ENCODE data around the gene SYPL1.

SYPL1 gene

DNA sequence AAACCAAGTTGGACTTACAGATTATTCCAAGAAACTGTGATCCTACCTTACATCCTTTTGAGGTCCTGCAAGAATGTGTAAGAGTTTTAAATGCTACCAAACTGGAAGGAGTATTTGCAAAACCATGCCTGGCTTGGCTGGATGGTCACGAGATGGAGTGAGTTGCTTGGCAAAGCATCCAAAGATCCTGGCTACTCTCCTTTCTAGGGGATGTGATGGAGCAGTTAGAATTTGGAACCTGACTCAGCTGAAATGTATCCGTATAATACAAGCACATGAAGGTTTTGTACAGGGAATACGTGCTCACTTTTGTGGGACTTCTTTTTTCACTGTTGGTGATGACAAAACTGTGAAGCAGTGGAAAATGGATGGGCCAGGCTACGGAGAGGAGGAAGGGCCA lies 13.3 kb upstream of the SYPL1 start:
- no peak for DNase-seq (ENCODE audit: low read depth in 1 of 2, low spot score in 1 of 2)
- no peak overlapping the region for H3K4me3 ChIP-seq (replicated peaks; ENCODE audit: insufficient read depth, low read length)
- TF ChIP-seq, protein P1, sequence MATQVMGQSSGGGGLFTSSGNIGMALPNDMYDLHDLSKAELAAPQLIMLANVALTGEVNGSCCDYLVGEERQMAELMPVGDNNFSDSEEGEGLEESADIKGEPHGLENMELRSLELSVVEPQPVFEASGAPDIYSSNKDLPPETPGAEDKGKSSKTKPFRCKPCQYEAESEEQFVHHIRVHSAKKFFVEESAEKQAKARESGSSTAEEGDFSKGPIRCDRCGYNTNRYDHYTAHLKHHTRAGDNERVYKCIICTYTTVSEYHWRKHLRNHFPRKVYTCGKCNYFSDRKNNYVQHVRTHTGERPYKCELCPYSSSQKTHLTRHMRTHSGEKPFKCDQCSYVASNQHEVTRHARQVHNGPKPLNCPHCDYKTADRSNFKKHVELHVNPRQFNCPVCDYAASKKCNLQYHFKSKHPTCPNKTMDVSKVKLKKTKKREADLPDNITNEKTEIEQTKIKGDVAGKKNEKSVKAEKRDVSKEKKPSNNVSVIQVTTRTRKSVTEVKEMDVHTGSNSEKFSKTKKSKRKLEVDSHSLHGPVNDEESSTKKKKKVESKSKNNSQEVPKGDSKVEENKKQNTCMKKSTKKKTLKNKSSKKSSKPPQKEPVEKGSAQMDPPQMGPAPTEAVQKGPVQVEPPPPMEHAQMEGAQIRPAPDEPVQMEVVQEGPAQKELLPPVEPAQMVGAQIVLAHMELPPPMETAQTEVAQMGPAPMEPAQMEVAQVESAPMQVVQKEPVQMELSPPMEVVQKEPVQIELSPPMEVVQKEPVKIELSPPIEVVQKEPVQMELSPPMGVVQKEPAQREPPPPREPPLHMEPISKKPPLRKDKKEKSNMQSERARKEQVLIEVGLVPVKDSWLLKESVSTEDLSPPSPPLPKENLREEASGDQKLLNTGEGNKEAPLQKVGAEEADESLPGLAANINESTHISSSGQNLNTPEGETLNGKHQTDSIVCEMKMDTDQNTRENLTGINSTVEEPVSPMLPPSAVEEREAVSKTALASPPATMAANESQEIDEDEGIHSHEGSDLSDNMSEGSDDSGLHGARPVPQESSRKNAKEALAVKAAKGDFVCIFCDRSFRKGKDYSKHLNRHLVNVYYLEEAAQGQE (IDR thresholded peaks at IDR 0.05; ENCODE audit: insufficient replicate concordance, low read depth), result no peak
- TF ChIP-seq, protein P2, sequence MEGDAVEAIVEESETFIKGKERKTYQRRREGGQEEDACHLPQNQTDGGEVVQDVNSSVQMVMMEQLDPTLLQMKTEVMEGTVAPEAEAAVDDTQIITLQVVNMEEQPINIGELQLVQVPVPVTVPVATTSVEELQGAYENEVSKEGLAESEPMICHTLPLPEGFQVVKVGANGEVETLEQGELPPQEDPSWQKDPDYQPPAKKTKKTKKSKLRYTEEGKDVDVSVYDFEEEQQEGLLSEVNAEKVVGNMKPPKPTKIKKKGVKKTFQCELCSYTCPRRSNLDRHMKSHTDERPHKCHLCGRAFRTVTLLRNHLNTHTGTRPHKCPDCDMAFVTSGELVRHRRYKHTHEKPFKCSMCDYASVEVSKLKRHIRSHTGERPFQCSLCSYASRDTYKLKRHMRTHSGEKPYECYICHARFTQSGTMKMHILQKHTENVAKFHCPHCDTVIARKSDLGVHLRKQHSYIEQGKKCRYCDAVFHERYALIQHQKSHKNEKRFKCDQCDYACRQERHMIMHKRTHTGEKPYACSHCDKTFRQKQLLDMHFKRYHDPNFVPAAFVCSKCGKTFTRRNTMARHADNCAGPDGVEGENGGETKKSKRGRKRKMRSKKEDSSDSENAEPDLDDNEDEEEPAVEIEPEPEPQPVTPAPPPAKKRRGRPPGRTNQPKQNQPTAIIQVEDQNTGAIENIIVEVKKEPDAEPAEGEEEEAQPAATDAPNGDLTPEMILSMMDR (IDR thresholded peaks at IDR 0.05; ENCODE audit: insufficient read depth, low read length), result no peak
- TF ChIP-seq POLR2AphosphoS5 (IDR thresholded peaks at IDR 0.05; ENCODE audit: low read depth) (no peak), SPI1 (IDR thresholded peaks at IDR 0.05; ENCODE audit: borderline replicate concordance, low read depth) (no peak), GABPA (IDR thresholded peaks at IDR 0.05; ENCODE audit: low read depth) (no peak)
- no peak overlapping the region for H3K27ac ChIP-seq (replicated peaks)
- H3K27me3 ChIP-seq (ENCODE audit: insufficient read depth, poor library complexity, severe bottlenecking), result no peaks in the 10 kb centered on the region

DNA sequence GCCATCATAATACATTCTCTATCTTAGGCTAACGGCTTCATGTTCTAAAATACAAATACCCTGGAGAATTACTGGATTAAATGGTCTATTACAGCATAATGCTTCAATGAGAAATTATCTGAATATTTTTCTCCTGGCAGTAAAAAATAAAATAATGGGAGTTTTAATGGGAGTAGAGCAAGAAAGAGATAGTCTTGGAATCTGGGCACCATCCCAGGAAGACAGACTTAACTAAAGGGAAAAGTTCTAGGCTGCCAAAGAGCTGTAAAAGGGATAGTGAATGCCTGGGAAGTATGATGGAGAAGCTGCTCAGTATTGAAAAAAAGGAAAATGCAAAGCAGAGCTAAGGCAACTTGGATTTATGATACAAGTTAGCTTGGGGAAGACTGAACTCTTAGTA lies 12.1 kb upstream of the SYPL1 start:
- no peak for DNase-seq (ENCODE audit: low read depth in 1 of 2, low spot score in 1 of 2)
- no peaks in the 10 kb centered on the region for H3K27me3 ChIP-seq (ENCODE audit: insufficient read depth, poor library complexity, severe bottlenecking)
- no peak overlapping the region for H3K4me3 ChIP-seq (replicated peaks; ENCODE audit: insufficient read depth, low read length)
- H3K27ac ChIP-seq (replicated peaks), result no peak overlapping the region
- TF ChIP-seq, protein P2 (IDR thresholded peaks at IDR 0.05; ENCODE audit: insufficient read depth, low read length), result no peak
- TF ChIP-seq SPI1 (IDR thresholded peaks at IDR 0.05; ENCODE audit: borderline replicate concordance, low read depth) (no peak), GABPA (IDR thresholded peaks at IDR 0.05; ENCODE audit: low read depth) (no peak), POLR2AphosphoS5 (IDR thresholded peaks at IDR 0.05; ENCODE audit: low read depth) (no peak)
- TF ChIP-seq, protein P1 (IDR thresholded peaks at IDR 0.05; ENCODE audit: insufficient replicate concordance, low read depth), result no peak

DNA sequence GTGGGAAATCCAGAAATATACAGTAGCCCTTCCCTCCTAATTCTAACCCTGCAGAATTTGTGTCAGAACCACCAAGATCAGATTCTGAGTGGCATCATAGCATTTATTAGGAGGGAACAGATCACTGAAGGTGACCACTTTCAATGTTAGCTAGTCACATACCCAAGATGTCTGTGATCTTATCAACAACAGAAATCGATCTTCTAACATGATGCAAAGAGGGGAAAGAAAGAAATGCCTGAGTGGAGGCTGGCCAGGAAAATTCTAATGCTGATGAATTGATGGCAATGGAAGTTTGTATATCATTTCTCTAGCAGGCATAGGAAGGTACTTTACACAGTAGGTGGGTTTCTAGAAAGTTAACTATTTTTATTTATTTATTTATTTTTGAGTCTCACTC lies 10.6 kb upstream of the SYPL1 start:
- DNase-seq (ENCODE audit: low read depth in 1 of 2, low spot score in 1 of 2), result no peak
- H3K4me3 ChIP-seq (replicated peaks; ENCODE audit: insufficient read depth, low read length), result no peak overlapping the region
- TF ChIP-seq SPI1 (IDR thresholded peaks at IDR 0.05; ENCODE audit: borderline replicate concordance, low read depth), result no peak
- TF ChIP-seq GABPA (IDR thresholded peaks at IDR 0.05; ENCODE audit: low read depth), result no peak
- TF ChIP-seq, protein P2 (IDR thresholded peaks at IDR 0.05; ENCODE audit: insufficient read depth, low read length), result no peak
- TF ChIP-seq POLR2AphosphoS5 (IDR thresholded peaks at IDR 0.05; ENCODE audit: low read depth), result no peak
- TF ChIP-seq, protein P1 (IDR thresholded peaks at IDR 0.05; ENCODE audit: insufficient replicate concordance, low read depth), result no peak
- H3K27me3 ChIP-seq (ENCODE audit: insufficient read depth, poor library complexity, severe bottlenecking), result no peaks in the 10 kb centered on the region
- H3K27ac ChIP-seq (replicated peaks), result no peak overlapping the region

Data from HL-60 (cell line).